Aorta (tissue), 5 donors: Measurements from ENCODE around the gene HNRNPA2B1. TPM values are rescaled to one million over a fixed set of nuclear protein-coding genes. Genes with fewer than 3 reads are reported as not detected.
"Not testable (repeated sequence)": the region's sequence is repeated elsewhere in the genome, so short reads cannot be mapped to it uniquely, and the experiment has no call there.

Source experiments
- ATAC-seq: fragments of 200-7000 bp; cut with Tn5 transposase; one replicate; pipeline ENCODE4 v1.9.1; 2022; ENCODE audit warnings: moderate library complexity; ENCODE audit not compliant: low FRiP score
- DNase-seq, 2 donors: peaks; one replicate each; pipeline ENCODE4 v3.0.0-alpha.2; 2020
- H3K27ac ChIP-seq, 2 donors: one replicate each; pipeline ENCODE4 v1.5.1; 2013; ENCODE audit warnings: low read length in 2 of 2, mild to moderate bottlenecking in 2 of 2, moderate library complexity in 2 of 2, control low read depth in 1 of 2, inconsistent platforms in 1 of 2, low read depth in 1 of 2
- H3K27me3 ChIP-seq, 2 donors: one replicate each; pipeline ENCODE4 v1.6.1; 2013; ENCODE audit warnings: control low read depth in 1 of 2, low read length in 1 of 2, mild to moderate bottlenecking in 1 of 2, moderate library complexity in 1 of 2; ENCODE audit not compliant: insufficient read depth in 2 of 2, control insufficient read depth in 1 of 2
- H3K36me3 ChIP-seq, 2 donors: one replicate each; pipeline ENCODE4 v1.6.1; 2013; ENCODE audit warnings: control low read depth in 1 of 2, low read length in 1 of 2, mild to moderate bottlenecking in 1 of 2; ENCODE audit not compliant: insufficient read depth in 2 of 2, control insufficient read depth in 1 of 2
- H3K4me1 ChIP-seq, 2 donors: one replicate each; pipeline ENCODE4 v1.6.1; 2013; ENCODE audit warnings: low read length in 2 of 2, control low read depth in 1 of 2, mild to moderate bottlenecking in 1 of 2, moderate library complexity in 1 of 2; ENCODE audit not compliant: insufficient read depth in 2 of 2, control insufficient read depth in 1 of 2
- H3K4me3 ChIP-seq, 2 donors: one replicate each; pipeline ENCODE4 v1.5.1; 2013; ENCODE audit warnings: low read length in 2 of 2, control low read depth in 1 of 2, mild to moderate bottlenecking in 1 of 2
- H3K9me3 ChIP-seq: one replicate; pipeline ENCODE4 v1.6.1; 2013; ENCODE audit warnings: mild to moderate bottlenecking, low read length; ENCODE audit not compliant: control insufficient read depth
- WGBS, 2 donors: extraction: QIAGEN DNeasy Blood & Tissue Kit; methylation state at CpG; one replicate each; pipeline ENCODE4 v1.1.7; 2013; 5-methylcytosine and 5-hydroxymethylcytosine counted together
- intact Hi-C, 2 donors: fragments of 100-400 bp; cut with DNase I; formaldehyde crosslinking; loops; one replicate each; pipeline versions ENCODE4 v1.14.2 to v1.15.0; 2022
- polyA plus RNA-seq, 2 donors: library from polyadenylated mRNA; stranded (reverse); fragments of 200-250 nt; gene quantifications; one replicate each; pipeline ENCODE4 v1.2.3, GENCODE V29; 2013
- total RNA-seq, 2 donors: library from RNA; stranded (reverse); fragmentation: NEBNext Ultra II Directional; extraction: Animal tissue kit (Norgen Biotek cat#: 25700); gene quantifications; one replicate each; pipeline ENCODE4 v1.2.1, GENCODE V29; 2021
- donor health status: healthy with polysubstance abuse.
- donor health status: Bipolar disorder and iron deficiency.
- donor health status: DM: no; HTN: no; CAD: no.
- donor health status: DM: no; HTN: no; CAD: no.
- donor health status: DM: yes; HTN: yes; CAD: no.

HNRNPA2B1 gene
- total and polyA plus RNA-seq, 4 donors: 332 to 392 (median 350) TPM

DNA sequence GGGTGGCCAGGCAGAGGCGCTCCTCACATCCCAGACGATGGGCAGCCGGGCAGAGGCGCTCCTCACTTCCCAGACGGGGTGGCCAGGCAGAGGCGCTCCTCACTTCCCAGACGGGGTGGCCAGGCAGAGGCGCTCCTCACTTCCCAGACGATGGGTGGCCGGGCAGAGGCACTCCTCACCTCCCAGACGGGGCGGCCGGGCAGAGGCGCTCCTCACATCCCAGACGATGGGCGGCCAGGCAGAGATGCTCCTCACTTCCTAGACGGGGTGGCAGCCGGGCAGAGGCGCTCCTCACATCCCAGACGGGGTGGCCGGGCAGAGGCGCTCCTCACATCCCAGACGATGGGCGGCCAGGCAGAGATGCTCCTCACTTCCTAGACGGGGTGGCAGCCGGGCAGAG is 23.9 kb downstream of the HNRNPA2B1 start:
- not testable (repeated sequence) for DNase-seq

DNA sequence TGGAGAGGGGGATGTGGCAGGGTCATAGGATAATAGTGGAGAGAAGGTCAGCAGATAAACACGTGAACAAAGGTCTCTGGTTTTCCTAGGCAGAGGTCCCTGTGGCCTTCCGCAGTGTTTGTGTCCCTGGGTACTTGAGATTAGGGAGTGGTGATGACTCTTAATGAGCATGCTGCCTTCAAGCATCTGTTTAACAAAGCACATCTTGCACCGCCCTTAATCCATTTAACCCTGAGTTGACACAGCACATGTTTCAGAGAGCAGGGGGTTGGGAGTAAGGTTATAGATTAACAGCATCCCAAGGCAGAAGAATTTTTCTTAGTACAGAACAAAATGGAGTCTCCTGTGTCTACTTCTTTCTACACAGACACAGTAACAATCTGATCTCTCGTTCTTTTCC is 24.6 kb downstream of the HNRNPA2B1 start:
- H3K4me3 ChIP-seq, H3K27ac ChIP-seq, H3K27me3 ChIP-seq, DNase-seq, H3K36me3 ChIP-seq, ATAC-seq, H3K9me3 ChIP-seq, intact Hi-C loops, H3K4me1 ChIP-seq: not testable (repeated sequence)
- 86 to 97% methylated on average over 2 of the region's 4 CpGs for WGBS, 2 donors

More for the DNA sequence above, 23.9 kb downstream of the HNRNPA2B1 start:
- H3K4me3 ChIP-seq, H3K27me3 ChIP-seq, H3K9me3 ChIP-seq, H3K4me1 ChIP-seq, H3K36me3 ChIP-seq, intact Hi-C loops, ATAC-seq, H3K27ac ChIP-seq: not testable (repeated sequence)
- WGBS, 2 donors: 98 to 100% methylated on average over 3 to 20 of the region's 26 CpGs

DNA sequence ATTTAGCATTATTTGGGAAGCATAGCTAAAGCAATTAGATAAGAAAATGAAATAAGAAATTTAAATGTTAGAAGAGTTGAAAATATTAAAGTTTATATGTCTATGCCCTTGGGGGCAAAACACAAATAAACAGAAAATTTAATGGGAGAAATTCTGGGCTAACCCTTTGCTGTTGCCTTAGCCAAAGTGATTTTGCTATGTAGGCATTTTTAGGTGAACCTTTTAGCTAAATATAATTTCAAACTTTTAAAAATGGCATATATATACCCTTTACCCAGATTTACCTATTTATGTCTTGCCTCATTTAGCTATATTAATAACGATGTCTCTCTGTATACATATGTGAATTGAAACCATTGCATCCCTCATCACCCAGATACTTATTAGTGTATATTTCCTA is 28.5 kb downstream of the HNRNPA2B1 start:
- WGBS, 2 donors: 95% methylated on average over 1 of the region's 1 CpG
- intact Hi-C loops: no loop called here
- Histone ChIP-seq H3K4me1 (no peaks in the 10 kb centered on the region), H3K36me3 (no peaks in the 10 kb centered on the region), H3K27me3 (no peaks in the 10 kb centered on the region), H3K9me3 (no peaks in the 10 kb centered on the region), H3K4me3 (no peak overlapping the region), H3K27ac (no peak overlapping the region)
- DNase-seq: no peak
- ATAC-seq: no peak

DNA sequence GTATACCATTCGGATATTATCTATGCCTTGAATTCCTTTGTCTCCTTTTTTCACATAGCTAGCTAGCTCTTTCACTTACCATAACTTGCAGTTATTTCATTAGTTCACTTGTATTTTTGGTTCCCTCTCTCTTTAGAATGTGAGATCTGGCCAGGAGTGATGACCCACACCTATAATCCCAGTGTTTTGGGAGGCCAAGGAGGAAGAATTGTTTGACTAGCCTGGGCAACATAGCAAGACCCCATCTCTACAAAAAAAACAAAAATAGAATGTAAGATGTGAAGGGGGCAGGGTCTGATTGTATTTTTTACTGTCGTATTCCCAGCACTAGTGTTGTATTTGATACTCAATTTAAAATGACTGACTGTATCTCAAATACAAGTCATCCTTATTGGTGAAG is 28.9 kb downstream of the HNRNPA2B1 start:
- WGBS, 2 donors: 96 to 97% methylated on average over 2 of the region's 2 CpGs

DNA sequence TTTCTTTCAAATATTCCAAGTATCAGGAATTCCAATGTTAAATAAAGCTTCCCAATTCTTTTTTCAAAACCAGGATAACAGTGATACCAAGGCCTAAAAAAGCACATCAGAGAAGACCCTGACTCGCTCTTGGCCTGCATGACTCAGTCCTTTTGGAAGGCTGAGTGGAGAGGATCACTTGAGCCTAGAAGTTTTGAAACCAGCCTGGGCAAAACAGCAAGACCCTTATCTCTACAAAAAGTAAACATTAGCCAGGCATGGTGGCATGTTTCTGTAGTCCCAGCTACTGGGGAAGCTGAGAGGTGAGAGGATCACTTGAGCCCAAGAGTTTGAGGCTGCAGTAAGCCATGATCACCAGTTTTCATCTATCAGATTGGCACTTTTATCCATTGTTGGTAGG is 29.9 kb downstream of the HNRNPA2B1 start:
- no peak for ATAC-seq
- Histone ChIP-seq H3K27me3 (no peaks in the 10 kb centered on the region), H3K27ac (no peak overlapping the region), H3K9me3 (no peaks in the 10 kb centered on the region), H3K4me1 (no peaks in the 10 kb centered on the region), H3K36me3 (no peaks in the 10 kb centered on the region), H3K4me3 (no peak overlapping the region)
- DNase-seq: no peak
- WGBS, 2 donors: 78 to 81% methylated on average over 1 of the region's 1 CpG
- intact Hi-C loops: no loop called here

More for the DNA sequence above, 28.9 kb downstream of the HNRNPA2B1 start:
- no peaks in the 10 kb centered on the region for H3K27me3 ChIP-seq
- no peak for DNase-seq
- H3K27ac ChIP-seq: no peak overlapping the region
- no peaks in the 10 kb centered on the region for H3K36me3 ChIP-seq
- no peaks in the 10 kb centered on the region for H3K4me1 ChIP-seq
- ATAC-seq: no peak
- intact Hi-C loops: no loop called here
- H3K9me3 ChIP-seq: no peaks in the 10 kb centered on the region
- no peak overlapping the region for H3K4me3 ChIP-seq

DNA sequence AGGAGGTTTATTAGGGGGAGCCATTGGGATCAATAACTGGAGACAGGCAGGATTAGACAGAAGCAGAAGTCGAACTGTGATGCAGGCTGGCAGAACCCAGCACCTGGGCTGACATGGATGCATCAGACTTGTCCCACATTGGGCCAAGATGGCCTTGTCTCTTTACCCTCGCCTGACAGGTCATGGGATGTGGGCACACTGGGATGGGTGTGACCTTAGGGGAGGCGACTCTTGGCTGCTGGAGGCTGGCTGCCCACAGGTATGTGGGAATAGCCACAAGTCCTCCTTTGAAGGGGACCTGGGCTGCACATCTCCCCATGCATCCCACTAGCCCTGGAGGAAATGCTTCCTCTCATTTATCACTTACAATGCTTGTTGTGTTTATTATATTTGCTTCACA is 31.3 kb downstream of the HNRNPA2B1 start:
- intact Hi-C loops: no loop called here

DNA sequence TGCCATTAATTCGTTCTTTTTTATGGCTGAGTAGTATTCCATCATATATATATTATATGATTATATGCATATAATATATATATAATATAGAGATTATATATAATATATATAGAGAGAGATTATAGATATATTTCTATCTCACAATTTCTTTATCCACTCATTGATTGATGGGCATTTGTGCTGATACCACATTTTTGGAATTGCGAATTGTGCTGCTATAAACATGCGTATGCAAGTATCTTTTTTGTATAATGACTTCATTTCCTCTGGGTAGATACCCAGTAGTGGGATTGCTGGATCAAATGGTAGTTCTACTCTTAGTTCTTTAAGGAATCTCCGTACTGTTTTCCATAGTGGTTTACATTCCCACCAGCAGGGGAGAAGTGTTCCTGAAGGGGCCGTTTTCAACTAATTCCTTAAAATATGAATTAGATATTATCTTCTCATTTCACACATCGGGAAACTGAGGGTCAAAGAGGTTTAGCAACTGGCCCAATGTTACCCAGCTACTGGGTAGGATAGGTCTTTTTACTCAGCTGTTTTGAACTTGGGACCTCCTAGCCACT is 32.0 kb downstream of the HNRNPA2B1 start:
- DNase-seq: no peak
- no peak overlapping the region for H3K27ac ChIP-seq

More for the DNA sequence above, 31.3 kb downstream of the HNRNPA2B1 start:
- H3K4me1 ChIP-seq: no peaks in the 10 kb centered on the region
- no peaks in the 10 kb centered on the region for H3K9me3 ChIP-seq
- DNase-seq (no peak), ATAC-seq (no peak)
- no peaks in the 10 kb centered on the region for H3K27me3 ChIP-seq
- 89 to 90% methylated on average over 3 of the region's 3 CpGs for WGBS, 2 donors
- no peaks in the 10 kb centered on the region for H3K36me3 ChIP-seq
- no peak overlapping the region for H3K27ac ChIP-seq
- H3K4me3 ChIP-seq: no peak overlapping the region

DNA sequence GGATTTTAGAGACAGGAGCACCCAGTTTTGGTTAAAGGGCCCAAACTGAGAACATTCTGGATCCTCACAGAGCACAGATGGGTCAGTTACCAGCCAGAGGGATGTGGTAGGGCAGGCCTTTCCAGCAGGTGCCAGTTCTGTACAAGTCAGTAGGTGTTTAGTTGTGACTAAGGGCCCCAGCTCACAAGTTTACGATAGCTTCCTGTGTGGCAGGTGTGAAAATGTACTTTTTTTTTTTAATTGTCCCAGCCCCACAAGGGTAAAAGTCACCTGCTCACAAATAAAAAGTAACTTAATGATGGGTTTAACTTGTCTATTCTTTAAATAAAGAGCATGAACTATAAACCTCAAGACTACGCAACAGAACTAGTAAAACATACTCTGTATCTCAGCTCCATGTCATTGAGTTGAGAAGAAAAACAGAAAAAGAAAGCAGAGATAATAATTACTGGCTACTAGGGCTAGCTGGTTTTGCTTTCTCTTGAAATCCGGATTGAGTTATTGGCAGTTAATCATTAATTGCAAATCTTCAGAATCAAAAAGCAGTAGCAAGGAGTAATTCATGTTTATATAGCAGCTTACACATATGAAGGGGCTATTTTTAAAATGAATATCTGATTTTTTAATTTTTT is 33.1 kb downstream of the HNRNPA2B1 start:
- no peak overlapping the region for H3K27ac ChIP-seq
- intact Hi-C loops: no loop called here
- ATAC-seq: no peak

More for the DNA sequence above, 32.0 kb downstream of the HNRNPA2B1 start:
- intact Hi-C loops: no loop called here
- H3K9me3 ChIP-seq: no peaks in the 10 kb centered on the region
- H3K36me3 ChIP-seq: no peaks in the 10 kb centered on the region
- H3K4me3 ChIP-seq: no peak overlapping the region
- no peaks in the 10 kb centered on the region for H3K4me1 ChIP-seq
- ATAC-seq: no peak
- WGBS, 2 donors: 84% methylated on average over 6 of the region's 6 CpGs
- H3K27me3 ChIP-seq: no peaks in the 10 kb centered on the region

DNA sequence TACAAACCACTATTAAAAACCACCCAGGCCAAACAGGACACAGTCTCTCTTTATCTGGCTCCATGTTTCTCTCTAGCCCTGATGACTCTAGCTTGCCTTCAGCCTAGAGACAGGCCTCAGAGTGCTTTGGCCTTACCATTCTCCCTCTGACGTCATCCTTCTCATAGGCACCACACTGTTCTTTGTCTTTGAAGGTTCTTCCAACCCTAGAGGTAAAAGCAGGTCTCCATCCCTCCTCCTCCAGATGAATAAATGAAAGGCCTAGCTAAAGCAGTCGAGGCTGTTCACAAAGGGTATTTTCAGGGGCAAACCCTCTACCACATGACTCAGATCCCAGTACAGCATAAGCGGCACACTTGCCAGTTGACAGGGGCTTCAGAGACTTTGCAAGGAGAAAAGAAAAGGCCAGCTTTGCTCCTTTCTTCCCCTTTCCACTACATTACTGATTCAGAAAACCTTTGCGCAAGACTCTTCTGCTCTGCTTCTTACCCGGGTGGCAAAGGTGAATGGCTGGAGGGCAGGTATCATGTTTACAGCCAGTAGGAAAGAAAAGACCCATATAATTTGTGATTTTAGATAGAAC is 33.8 kb downstream of the HNRNPA2B1 start:
- DNase-seq (no peak), ATAC-seq (no peak)
- Histone ChIP-seq H3K4me1 (no peaks in the 10 kb centered on the region), H3K27ac (no peak overlapping the region), H3K4me3 (no peak overlapping the region), H3K9me3 (no peaks in the 10 kb centered on the region), H3K36me3 (no peaks in the 10 kb centered on the region), H3K27me3 (no peaks in the 10 kb centered on the region)
- 81% methylated on average over 5 of the region's 5 CpGs for WGBS, 2 donors
- intact Hi-C loops: no loop called here

More for the DNA sequence above, 33.1 kb downstream of the HNRNPA2B1 start:
- H3K27me3 ChIP-seq: no peaks in the 10 kb centered on the region
- H3K9me3 ChIP-seq: no peaks in the 10 kb centered on the region
- H3K4me3 ChIP-seq: no peak overlapping the region
- no peak for DNase-seq
- H3K36me3 ChIP-seq: no peaks in the 10 kb centered on the region
- no peaks in the 10 kb centered on the region for H3K4me1 ChIP-seq
- 91 to 94% methylated on average over 3 of the region's 3 CpGs for WGBS, 2 donors
